RWPE1 (cell line): ENCODE results near the gene SHISA2.

Experiments
- CTCF ChIA-PET: fragments of 350-600 bp; sonication (Branson Sonifier 250); formaldehyde crosslinking; extraction: SDS; loops from one replicate; lab custom pipeline; 2021; lab: Yijun Ruan, JAX
- POLR2A ChIA-PET: fragments of 400-600 bp; formaldehyde crosslinking; extraction: SDS; loops from one replicate; lab custom pipeline; 2020; ENCODE audit warnings: antibody characterized with exemption; ENCODE audit not compliant: low non-redundant PET; lab: Yijun Ruan, JAX
- DNase-seq: peaks from one replicate; pipeline ENCODE4 v3.0.0; 2012; ENCODE audit warnings: low spot score
- H3K27ac ChIP-seq: fragments of 450-650 bp; 2 replicates; pipeline ENCODE4 v1.5.1; 2017
- TF ChIP-seq, protein P1 (sequence below): fragments of 450-650 bp; conservative IDR thresholded peaks from 2 replicates; pipeline ENCODE4 v1.5.1; 2017; ENCODE audit warnings: low read depth, mild to moderate bottlenecking

Gene SHISA2

DNA sequence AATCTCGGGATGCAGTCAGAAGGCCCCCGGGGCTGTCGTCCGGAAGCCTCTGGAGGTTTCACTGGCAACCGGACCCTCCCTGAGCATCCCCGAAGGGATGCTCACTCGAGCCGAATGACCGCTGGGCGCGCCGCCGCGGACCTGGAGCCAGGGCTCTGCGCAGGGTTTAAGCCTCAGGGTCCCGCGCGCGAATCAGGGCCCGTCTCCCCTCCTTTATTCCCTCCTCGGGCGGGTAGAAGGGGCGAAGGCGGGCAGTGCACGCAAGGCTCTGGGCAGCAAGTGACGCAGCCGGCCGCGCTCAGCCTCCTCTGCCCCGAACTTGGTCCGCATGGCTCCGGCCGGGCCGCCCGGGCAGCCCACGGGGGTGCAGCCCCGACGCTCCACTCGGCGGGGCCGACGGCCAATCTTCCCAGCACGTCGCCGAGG lies 572 bp downstream of the SHISA2 start:
- no peak for DNase-seq
- TF ChIP-seq, protein P1, sequence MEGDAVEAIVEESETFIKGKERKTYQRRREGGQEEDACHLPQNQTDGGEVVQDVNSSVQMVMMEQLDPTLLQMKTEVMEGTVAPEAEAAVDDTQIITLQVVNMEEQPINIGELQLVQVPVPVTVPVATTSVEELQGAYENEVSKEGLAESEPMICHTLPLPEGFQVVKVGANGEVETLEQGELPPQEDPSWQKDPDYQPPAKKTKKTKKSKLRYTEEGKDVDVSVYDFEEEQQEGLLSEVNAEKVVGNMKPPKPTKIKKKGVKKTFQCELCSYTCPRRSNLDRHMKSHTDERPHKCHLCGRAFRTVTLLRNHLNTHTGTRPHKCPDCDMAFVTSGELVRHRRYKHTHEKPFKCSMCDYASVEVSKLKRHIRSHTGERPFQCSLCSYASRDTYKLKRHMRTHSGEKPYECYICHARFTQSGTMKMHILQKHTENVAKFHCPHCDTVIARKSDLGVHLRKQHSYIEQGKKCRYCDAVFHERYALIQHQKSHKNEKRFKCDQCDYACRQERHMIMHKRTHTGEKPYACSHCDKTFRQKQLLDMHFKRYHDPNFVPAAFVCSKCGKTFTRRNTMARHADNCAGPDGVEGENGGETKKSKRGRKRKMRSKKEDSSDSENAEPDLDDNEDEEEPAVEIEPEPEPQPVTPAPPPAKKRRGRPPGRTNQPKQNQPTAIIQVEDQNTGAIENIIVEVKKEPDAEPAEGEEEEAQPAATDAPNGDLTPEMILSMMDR, result no peak
- POLR2A ChIA-PET, result no interaction called here
- CTCF ChIA-PET, result no interaction called here
- H3K27ac ChIP-seq, result no peak overlapping the region

- CTCF ChIA-PET, result interaction anchor here (0.5 to 0.6 kb wide), 2 partner anchors 318 to 1933 kb away, joined by 3 to 4 read pairs; no protein-coding TSS in a partner anchor
- no peak overlapping the region for H3K27ac ChIP-seq
- no peak for DNase-seq
Observed at GRCh38 chr13:26050568-26051230, 1.1 kb downstream of the SHISA2 start.

DNA sequence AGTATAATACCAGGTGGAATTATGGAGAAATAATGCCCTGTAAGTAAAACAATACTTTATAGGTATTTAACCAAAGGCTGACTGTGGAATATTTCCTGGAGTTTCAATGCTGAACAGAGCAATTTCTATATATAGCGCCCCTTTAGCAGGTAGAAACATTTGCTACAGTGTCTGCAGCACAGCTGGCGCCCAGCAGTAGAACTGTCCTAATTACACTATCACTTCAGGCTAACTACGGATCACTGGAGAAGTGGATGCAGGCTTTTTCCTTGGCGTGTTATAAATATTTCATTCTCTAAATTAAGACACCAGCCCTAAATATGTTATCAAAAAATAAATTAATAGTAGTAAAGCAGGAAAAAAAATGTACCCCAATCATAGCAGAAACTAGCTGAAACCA lies 3.1 kb downstream of the SHISA2 start:
- ChIA-PET POLR2A (no interaction called here), CTCF (interaction anchor here (0.7 kb wide), 1 partner anchor 301 kb away, joined by 3 read pairs; no protein-coding TSS in a partner anchor)
- DNase-seq, result no peak
- H3K27ac ChIP-seq, result no peak overlapping the region
- TF ChIP-seq, protein P1, result no peak

More at GRCh38 chr13:26050568-26051230, 1.1 kb downstream of the SHISA2 start:
- TF ChIP-seq, protein P1, result no peak
- POLR2A ChIA-PET, result no interaction called here

GRCh38 chr13:26047040-26047439 lies 4.8 kb downstream of the SHISA2 start:
- TF ChIP-seq, protein P1, result no peak
- POLR2A ChIA-PET, result no interaction called here
- CTCF ChIA-PET, result no interaction called here
- no peak overlapping the region for H3K27ac ChIP-seq
- DNase-seq, result no peak

GRCh38 chr13:26046639-26047038 lies 5.2 kb downstream of the SHISA2 start:
- TF ChIP-seq, protein P1, result no peak
- no peak for DNase-seq
- POLR2A ChIA-PET, result no interaction called here
- no peak overlapping the region for H3K27ac ChIP-seq
- CTCF ChIA-PET, result no interaction called here

GRCh38 chr13:26045142-26045541 lies 6.7 kb downstream of the SHISA2 start:
- ChIA-PET CTCF (no interaction called here), POLR2A (no interaction called here)
- TF ChIP-seq, protein P1, result no peak
- no peak overlapping the region for H3K27ac ChIP-seq
- no peak for DNase-seq
